HCT116 (cell line): ENCODE data around the gene ARL15. TPM values are rescaled to one million over a fixed set of nuclear protein-coding genes. Genes with fewer than 3 reads are reported as not detected.

Experiments
- ATAC-seq: fragments of 200-7000 bp; cut with Tn5 transposase; 2 replicates; pipeline ENCODE4 v1.9.1; 2020; ENCODE audit warnings: mild to moderate bottlenecking, moderate library complexity
- BruUV-seq: library from RNA; stranded (reverse); fragments of 400-500 nt; replicated peaks from 2 replicates; lab custom pipeline; 2021; lab: Mats Ljungman, UMichigan
- CTCF ChIA-PET: fragments of 300-600 bp; sonication (Branson Sonifier 250); formaldehyde crosslinking; loops from one replicate; lab custom pipeline; 2021; ENCODE audit warnings: antibody characterized with exemption; lab: Charles Lee
- POLR2A ChIA-PET: fragments of 300-600, 350-600 bp; sonication (Branson Sonifier 250); formaldehyde crosslinking; loops from one replicate; lab custom pipeline; 2021; ENCODE audit warnings: antibody characterized with exemption; lab: Charles Lee
- RAD21 ChIA-PET, 2 experiments: fragments of 300-600 bp; sonication (Branson Sonifier 250); formaldehyde crosslinking; loops; one replicate each; lab custom pipeline; 2023; ENCODE audit warnings: low total read pairs in 2 of 2; ENCODE audit not compliant: uncharacterized antibody in 2 of 2, unreplicated experiment in 2 of 2, low non-redundant PET in 1 of 2; lab: Charles Lee
- DNase-seq: peaks from one replicate; pipeline ENCODE4 v3.0.0-alpha.2; 2010; ENCODE audit warnings: low read depth, low spot score
- H2AFZ ChIP-seq: fragments of 200-600 bp; shearing (Covaris generic), sonication (generic); 2 replicates; pipeline ENCODE4 v1.6.1; 2017; ENCODE audit warnings: low read depth, mixed run types, mixed read lengths, antibody characterized with exemption, low read length; ENCODE audit not compliant: poor library complexity, severe bottlenecking
- H3K27ac ChIP-seq: 2 replicates; pipeline ENCODE4 v1.5.1; 2012; ENCODE audit warnings: low read depth, low read length
- H3K27me3 ChIP-seq: fragments of 200-600 bp; sonication (generic); 2 replicates; pipeline ENCODE4 v1.6.1; 2016; ENCODE audit warnings: mixed run types, low read length, mixed read lengths; ENCODE audit not compliant: insufficient read depth
- H3K36me3 ChIP-seq, 2 experiments: fragments of 200-500 bp in 1 of 2; fragments of 200-600 bp in 1 of 2; sonication (Bioruptor generic) in 1 of 2; sonication (generic) in 1 of 2; 2 replicates each; pipeline versions ENCODE4 v1.5.1 to v1.6.1; 2014 to 2016; ENCODE audit warnings: low read length in 2 of 2, inconsistent platforms in 1 of 2, mixed read lengths in 1 of 2, mixed run types in 1 of 2; ENCODE audit not compliant: insufficient read depth in 2 of 2, control insufficient read depth in 1 of 2
- H3K4me1 ChIP-seq, 2 experiments: fragments of 200-600 bp in 1 of 2; sonication (generic) in 1 of 2; 2 replicates each; pipeline versions ENCODE4 v1.5.1 to v1.6.1; 2012 to 2017; ENCODE audit warnings: low read length in 2 of 2, inconsistent platforms in 1 of 2, mild to moderate bottlenecking in 1 of 2, mixed read lengths in 1 of 2, mixed run types in 1 of 2, moderate library complexity in 1 of 2; ENCODE audit not compliant: insufficient read depth in 2 of 2, control insufficient read depth in 1 of 2
- H3K4me2 ChIP-seq: fragments of 200-600 bp; sonication (generic); 2 replicates; pipeline ENCODE4 v1.6.1; 2017; ENCODE audit warnings: mixed run types, low read length, mixed read lengths
- H3K4me3 ChIP-seq, 2 experiments: fragments of 200-600 bp in 1 of 2; sonication (generic) in 1 of 2; replicated peaks in 1 of 2; 2 replicates each; pipeline ENCODE4 v1.5.1; 2011 to 2016; ENCODE audit warnings: low read length in 2 of 2, control low read depth in 1 of 2, low read depth in 1 of 2, mild to moderate bottlenecking in 1 of 2, mixed read lengths in 1 of 2, mixed run types in 1 of 2
- H3K79me2 ChIP-seq: fragments of 200-600 bp; sonication (generic); 2 replicates; pipeline ENCODE4 v1.6.1; 2017; ENCODE audit warnings: mild to moderate bottlenecking, mixed run types, low read length, moderate library complexity, mixed read lengths; ENCODE audit not compliant: insufficient read depth
- H3K9ac ChIP-seq: fragments of 200-600 bp; sonication (generic); 2 replicates; pipeline ENCODE4 v1.6.1; 2016; ENCODE audit warnings: low read length, mixed read lengths
- H3K9me2 ChIP-seq: fragments of 200-600 bp; sonication (generic), shearing (Covaris generic); 2 replicates; pipeline ENCODE4 v1.6.1; 2017; ENCODE audit warnings: mixed run types, mild to moderate bottlenecking, moderate library complexity; ENCODE audit not compliant: insufficient read depth
- H3K9me3 ChIP-seq, 2 experiments: fragments of 200-500 bp in 1 of 2; fragments of 200-600 bp in 1 of 2; sonication (Bioruptor generic) in 1 of 2; sonication (generic) in 1 of 2; 2 replicates each; pipeline ENCODE4 v1.6.1; 2014 to 2017; ENCODE audit warnings: low read length in 2 of 2, mixed read lengths in 2 of 2, inconsistent platforms in 1 of 2, low read depth in 1 of 2, mild to moderate bottlenecking in 1 of 2, mixed run types in 1 of 2, moderate library complexity in 1 of 2; ENCODE audit not compliant: control insufficient read depth in 1 of 2, insufficient read depth in 1 of 2
- H4K20me1 ChIP-seq: fragments of 200-600 bp; sonication (generic), shearing (Covaris generic); 2 replicates; pipeline ENCODE4 v1.6.1; 2017; ENCODE audit warnings: mixed run types, mild to moderate bottlenecking, moderate library complexity; ENCODE audit not compliant: insufficient read depth
- ATF3 ChIP-seq: IDR thresholded peaks from 2 replicates; pipeline ENCODE4 v1.6.1; 2012
- CEBPB ChIP-seq: IDR thresholded peaks from 2 replicates; pipeline ENCODE4 v1.6.1; 2012; ENCODE audit warnings: low read depth
- ELF1 ChIP-seq: IDR thresholded peaks from 2 replicates; pipeline ENCODE4 v1.6.1; 2012; ENCODE audit warnings: low read depth, borderline replicate concordance
- EZH2 ChIP-seq: fragments of 200-600 bp; sonication (generic); IDR thresholded peaks from 2 replicates; pipeline ENCODE4 v1.6.1; 2017; ENCODE audit warnings: antibody characterized with exemption, mixed run types
- FOSL1 ChIP-seq: IDR thresholded peaks from 2 replicates; pipeline ENCODE4 v1.6.1; 2012; ENCODE audit warnings: low read depth
- SIN3A ChIP-seq: IDR thresholded peaks from 2 replicates; pipeline ENCODE4 v1.6.1; 2012; ENCODE audit warnings: low read depth
- SP1 ChIP-seq: IDR thresholded peaks from 2 replicates; pipeline ENCODE4 v1.6.1; 2012; ENCODE audit warnings: low read depth
- TCF7L2 ChIP-seq: IDR thresholded peaks from 2 replicates; pipeline ENCODE4 v1.7.0; 2011; ENCODE audit warnings: borderline replicate concordance, inconsistent platforms; ENCODE audit not compliant: insufficient read depth, insufficient read length; ENCODE audit errors: extremely low read depth
- YY1 ChIP-seq: IDR thresholded peaks from 2 replicates; pipeline ENCODE4 v1.6.1; 2011; ENCODE audit warnings: low read length, low read depth, moderate library complexity, mild to moderate bottlenecking; ENCODE audit not compliant: insufficient replicate concordance; ENCODE audit errors: extremely low read depth
- ZBTB33 ChIP-seq: IDR thresholded peaks from 2 replicates; pipeline ENCODE4 v1.6.1; 2011; ENCODE audit warnings: mild to moderate bottlenecking, low read length, moderate library complexity; ENCODE audit not compliant: insufficient replicate concordance; ENCODE audit errors: extremely low read depth
- ZFX ChIP-seq: fragments of 450-650 bp; IDR thresholded peaks from 2 replicates; pipeline ENCODE4 v1.6.1; 2017
- intact Hi-C: fragments of 100-400 bp; cut with micrococcal nuclease; formaldehyde crosslinking; loops from 2 replicates; pipeline ENCODE4 v1.10.0; 2022
- total RNA-seq: library from RNA; stranded (reverse); gene quantifications from one replicate; pipeline ENCODE4 v1.2.1, GENCODE V29; 2021; ENCODE audit not compliant: unreplicated experiment
- TF ChIP-seq, protein P1 (sequence below), 3 experiments: fragments of 200-600 bp in 1 of 3; sonication (generic) in 1 of 3; IDR thresholded peaks in 2 of 3; conservative IDR thresholded peaks in 1 of 3; 2 replicates each; pipeline ENCODE4 v1.5.1; 2012 to 2017; ENCODE audit warnings: low read depth in 2 of 3, low read length in 2 of 3, antibody characterized with exemption in 1 of 3, borderline replicate concordance in 1 of 3, control low read depth in 1 of 3, mild to moderate bottlenecking in 1 of 3, mixed read lengths in 1 of 3, mixed run types in 1 of 3, moderate library complexity in 1 of 3; ENCODE audit not compliant: insufficient read depth in 1 of 3

Gene ARL15
- total RNA-seq, 1 experiment from 2014 or later, result 15.0 TPM

GRCh38 chr5:54285686-54286085 lies 24.7 kb downstream of the ARL15 start:
- Histone ChIP-seq H3K36me3 (no peaks in the 10 kb centered on the region), H3K9ac (no peak overlapping the region), H3K4me2 (no peak overlapping the region), H2AFZ (no peak overlapping the region), H3K79me2 (no peaks in the 10 kb centered on the region), H3K9me2 (no peaks in the 10 kb centered on the region), H3K27ac (no peak overlapping the region), H3K9me3 (no peaks in the 10 kb centered on the region), H3K4me1 (no peaks in the 10 kb centered on the region), H3K4me3 (no peak overlapping the region), H4K20me1 (no peaks in the 10 kb centered on the region), H3K27me3 (no peaks in the 10 kb centered on the region)
- TF ChIP-seq ZFX (no peak), EZH2 (no peak), SP1 (no peak)
- no peak for ATAC-seq
- no peak for DNase-seq
- no TSS peak for BruUV-seq
- CTCF ChIA-PET, result no interaction called here
- POLR2A ChIA-PET, result no interaction called here
- RAD21 ChIA-PET, result no interaction called here
- intact Hi-C loops, result no loop called here

DNA sequence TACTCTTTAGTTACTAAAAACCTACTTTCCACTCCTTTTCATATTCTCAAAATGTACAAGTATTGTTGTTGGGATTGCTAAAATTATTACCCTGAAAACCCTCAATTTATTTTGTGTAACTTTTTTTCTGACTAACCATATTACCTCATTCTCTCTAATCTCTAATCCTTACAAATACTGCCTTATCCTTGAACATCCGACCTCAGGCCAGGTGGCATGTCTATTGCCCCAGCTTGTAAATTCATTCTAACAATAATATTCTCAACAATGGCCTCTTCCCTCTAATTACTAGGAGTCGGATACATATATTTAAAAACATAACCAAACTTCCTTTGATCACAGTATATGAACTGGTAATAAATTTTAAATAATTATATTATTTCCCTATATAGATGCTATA lies 25.8 kb downstream of the ARL15 start:
- CTCF ChIA-PET, result no interaction called here
- Histone ChIP-seq H3K9me3 (no peaks in the 10 kb centered on the region), H3K27me3 (no peaks in the 10 kb centered on the region), H3K36me3 (no peaks in the 10 kb centered on the region), H2AFZ (no peak overlapping the region), H3K4me3 (no peak overlapping the region), H4K20me1 (no peaks in the 10 kb centered on the region), H3K9me2 (no peaks in the 10 kb centered on the region), H3K9ac (no peak overlapping the region), H3K4me2 (no peak overlapping the region), H3K79me2 (no peaks in the 10 kb centered on the region), H3K27ac (no peak overlapping the region), H3K4me1 (no peaks in the 10 kb centered on the region)
- ATAC-seq (no peak), DNase-seq (no peak)
- TF ChIP-seq ELF1 (no peak), YY1 (no peak), ZBTB33 (no peak), TCF7L2 (no peak), CEBPB (no peak), ATF3 (no peak), FOSL1 (no peak), SIN3A (no peak), EZH2 (no peak)
- TF ChIP-seq, protein P1, sequence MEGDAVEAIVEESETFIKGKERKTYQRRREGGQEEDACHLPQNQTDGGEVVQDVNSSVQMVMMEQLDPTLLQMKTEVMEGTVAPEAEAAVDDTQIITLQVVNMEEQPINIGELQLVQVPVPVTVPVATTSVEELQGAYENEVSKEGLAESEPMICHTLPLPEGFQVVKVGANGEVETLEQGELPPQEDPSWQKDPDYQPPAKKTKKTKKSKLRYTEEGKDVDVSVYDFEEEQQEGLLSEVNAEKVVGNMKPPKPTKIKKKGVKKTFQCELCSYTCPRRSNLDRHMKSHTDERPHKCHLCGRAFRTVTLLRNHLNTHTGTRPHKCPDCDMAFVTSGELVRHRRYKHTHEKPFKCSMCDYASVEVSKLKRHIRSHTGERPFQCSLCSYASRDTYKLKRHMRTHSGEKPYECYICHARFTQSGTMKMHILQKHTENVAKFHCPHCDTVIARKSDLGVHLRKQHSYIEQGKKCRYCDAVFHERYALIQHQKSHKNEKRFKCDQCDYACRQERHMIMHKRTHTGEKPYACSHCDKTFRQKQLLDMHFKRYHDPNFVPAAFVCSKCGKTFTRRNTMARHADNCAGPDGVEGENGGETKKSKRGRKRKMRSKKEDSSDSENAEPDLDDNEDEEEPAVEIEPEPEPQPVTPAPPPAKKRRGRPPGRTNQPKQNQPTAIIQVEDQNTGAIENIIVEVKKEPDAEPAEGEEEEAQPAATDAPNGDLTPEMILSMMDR (IDR thresholded peaks at IDR 0.05 in 2 of 3, conservative IDR thresholded peaks at IDR 0.05 in 1 of 3; ENCODE audit: borderline replicate concordance in 1 of 3, insufficient read depth in 1 of 3, low read depth in 2 of 3, low read length in 2 of 3), result no peak
- no TSS peak for BruUV-seq
- intact Hi-C loops, result no loop called here
- POLR2A ChIA-PET, result no interaction called here
- RAD21 ChIA-PET, result no interaction called here
